H1 (cell line): ENCODE measurements around the gene AGFG2. TPM values are rescaled to one million over a fixed set of nuclear protein-coding genes. Genes with fewer than 3 reads are reported as not detected.

ENCODE experiments used
- CTCF ChIA-PET: fragments of 300-600 bp; sonication (Branson Sonifier 250); formaldehyde crosslinking; loops from one replicate; lab custom pipeline; 2021; ENCODE audit not compliant: partially characterized antibody; lab: Charles Lee
- POLR2A ChIA-PET: fragments of 300-600 bp; sonication (Branson Sonifier 250); formaldehyde crosslinking; loops from one replicate; lab custom pipeline; 2021; ENCODE audit warnings: inconsistent platforms; ENCODE audit not compliant: partially characterized antibody; lab: Charles Lee
- DNase-seq, 2 experiments: peaks; one replicate each; pipeline versions ENCODE4 v3.0.0 to v3.0.0-alpha.2; 2010 to 2022; ENCODE audit warnings: low spot score in 2 of 2, low read depth in 1 of 2, mixed read lengths in 1 of 2
- FAIRE-seq: peaks from 2 replicates; lab custom pipeline; 2011; peaks lifted over from hg19 to GRCh38; lab: Jason Lieb, UNC
- H2AFZ ChIP-seq: 2 replicates; pipeline ENCODE4 v1.8.1; 2012; ENCODE audit warnings: low read length, inconsistent platforms
- H2AK5ac ChIP-seq: 2 replicates; pipeline ENCODE4 v1.6.1; 2013; ENCODE audit warnings: low read depth, low read length
- H2BK120ac ChIP-seq: replicated peaks from 2 replicates; pipeline ENCODE3; 2013; ENCODE audit warnings: low read depth, low read length, inconsistent platforms
- H2BK12ac ChIP-seq: 2 replicates; pipeline ENCODE4 v1.6.1; 2013; ENCODE audit warnings: low read depth, low read length
- H2BK15ac ChIP-seq: 2 replicates; pipeline ENCODE4 v1.6.1; 2013; ENCODE audit warnings: low read length
- H2BK20ac ChIP-seq: 2 replicates; pipeline ENCODE4 v1.6.1; 2013; ENCODE audit warnings: low read length
- H2BK5ac ChIP-seq: 2 replicates; pipeline ENCODE4 v1.6.1; 2013; ENCODE audit warnings: low read depth, low read length
- H3K14ac ChIP-seq: 2 replicates; pipeline ENCODE4 v1.6.1; 2013; ENCODE audit warnings: inconsistent platforms; ENCODE audit not compliant: insufficient read length
- H3K18ac ChIP-seq: 2 replicates; pipeline ENCODE4 v1.6.1; 2013; ENCODE audit warnings: low read length; ENCODE audit errors: extremely low read depth
- H3K23ac ChIP-seq: 2 replicates; pipeline ENCODE4 v1.6.1; 2013; ENCODE audit warnings: inconsistent platforms; ENCODE audit not compliant: insufficient read length
- H3K23me2 ChIP-seq: 2 replicates; pipeline ENCODE4 v1.6.1; 2013; ENCODE audit warnings: low read depth, low read length
- H3K27ac ChIP-seq: 2 replicates; pipeline ENCODE4 v1.6.1; 2011; ENCODE audit warnings: low read depth, low read length, inconsistent platforms
- H3K27me3 ChIP-seq, 4 experiments: replicated peaks in 1 of 4; 1 replicate in 1 of 4; 2 replicates in 3 of 4; pipeline versions ENCODE4 v1.6.1 to v1.8.1; 2011 to 2013; ENCODE audit warnings: low read length in 3 of 4, mild to moderate bottlenecking in 3 of 4, inconsistent platforms in 2 of 4, mixed read lengths in 2 of 4, moderate library complexity in 1 of 4; ENCODE audit not compliant: control insufficient read depth in 3 of 4, insufficient read depth in 3 of 4; ENCODE audit errors: extremely low read depth in 1 of 4
- H3K36me3 ChIP-seq, 4 experiments: 2 replicates each; pipeline versions ENCODE4 v1.6.1 to v1.8.1; 2011 to 2013; ENCODE audit warnings: mild to moderate bottlenecking in 4 of 4, low read length in 3 of 4, moderate library complexity in 2 of 4, control low read depth in 1 of 4, inconsistent platforms in 1 of 4; ENCODE audit not compliant: insufficient read depth in 4 of 4, control insufficient read depth in 2 of 4
- H3K4ac ChIP-seq: replicated peaks from 2 replicates; pipeline ENCODE3; 2013; ENCODE audit warnings: low read length, low read depth, mixed read lengths, inconsistent platforms; ENCODE audit not compliant: insufficient read length
- H3K4me1 ChIP-seq, 4 experiments: replicated peaks in 1 of 4; 1 replicate in 1 of 4; 2 replicates in 3 of 4; pipeline versions ENCODE4 v1.6.1 to v1.8.1; 2011 to 2013; ENCODE audit warnings: low read length in 3 of 4, inconsistent platforms in 2 of 4, mixed read lengths in 1 of 4; ENCODE audit not compliant: insufficient read depth in 4 of 4, control insufficient read depth in 3 of 4
- H3K4me2 ChIP-seq, 2 experiments: 2 replicates each; pipeline versions ENCODE4 v1.6.1 to v1.8.1; 2011 to 2013; ENCODE audit warnings: low read depth in 2 of 2, low read length in 2 of 2, control low read depth in 1 of 2, inconsistent platforms in 1 of 2, mild to moderate bottlenecking in 1 of 2; ENCODE audit not compliant: insufficient read depth in 1 of 2
- H3K4me3 ChIP-seq, 4 experiments: fragments of 200-600, 300-600 bp in 1 of 4; sonication (generic), shearing (Covaris generic), sonication (Bioruptor Twin) in 1 of 4; 2 replicates each; pipeline versions ENCODE4 v1.5.1 to v1.8.1; 2011 to 2016; ENCODE audit warnings: low read length in 4 of 4, low read depth in 3 of 4, control low read depth in 2 of 4, inconsistent platforms in 2 of 4, mild to moderate bottlenecking in 2 of 4, mixed read lengths in 1 of 4, moderate library complexity in 1 of 4; ENCODE audit not compliant: insufficient read depth in 2 of 4; ENCODE audit errors: extremely low read depth in 1 of 4
- H3K56ac ChIP-seq: replicated peaks from 2 replicates; pipeline ENCODE3; 2013; ENCODE audit warnings: low read depth, mild to moderate bottlenecking, mixed read lengths, low read length, inconsistent platforms; ENCODE audit not compliant: insufficient read length
- H3K79me1 ChIP-seq: 2 replicates; pipeline ENCODE4 v1.6.1; 2013; ENCODE audit warnings: low read depth, low read length, control low read depth
- H3K79me2 ChIP-seq, 2 experiments: 2 replicates each; pipeline versions ENCODE4 v1.6.1 to v1.8.1; 2012 to 2013; ENCODE audit warnings: low read length in 2 of 2, mild to moderate bottlenecking in 2 of 2, inconsistent platforms in 1 of 2; ENCODE audit not compliant: insufficient read depth in 2 of 2, control insufficient read depth in 1 of 2
- H3K9ac ChIP-seq, 4 experiments: replicated peaks in 1 of 4; 1 replicate in 1 of 4; 2 replicates in 3 of 4; pipeline versions ENCODE4 v1.6.1 to v1.8.1; 2011 to 2013; ENCODE audit warnings: low read depth in 3 of 4, low read length in 3 of 4, control low read depth in 2 of 4, mild to moderate bottlenecking in 2 of 4, moderate library complexity in 2 of 4, inconsistent platforms in 1 of 4; ENCODE audit errors: extremely low read depth in 1 of 4
- H3K9me3 ChIP-seq, 2 experiments: 2 replicates each; pipeline versions ENCODE4 v1.6.1 to v1.8.1; 2012 to 2013; ENCODE audit warnings: mild to moderate bottlenecking in 2 of 2, moderate library complexity in 2 of 2, control low read depth in 1 of 2, inconsistent platforms in 1 of 2, low read depth in 1 of 2, low read length in 1 of 2, mixed read lengths in 1 of 2; ENCODE audit not compliant: insufficient read depth in 2 of 2
- H4K20me1 ChIP-seq, 2 experiments: replicated peaks in 1 of 2; 2 replicates each; pipeline versions ENCODE3 to v1.8.1; 2011 to 2013; ENCODE audit warnings: inconsistent platforms in 2 of 2, low read length in 2 of 2, mild to moderate bottlenecking in 1 of 2; ENCODE audit not compliant: insufficient read depth in 2 of 2, control insufficient read depth in 1 of 2
- H4K5ac ChIP-seq: 2 replicates; pipeline ENCODE4 v1.6.1; 2013; ENCODE audit warnings: low read length, low read depth, mixed read lengths, inconsistent platforms; ENCODE audit not compliant: insufficient read length
- H4K8ac ChIP-seq: 2 replicates; pipeline ENCODE4 v1.8.0; 2013; ENCODE audit warnings: mild to moderate bottlenecking, moderate library complexity, low read length, inconsistent platforms; ENCODE audit not compliant: insufficient read depth; ENCODE audit errors: extremely low read depth
- H4K91ac ChIP-seq: replicated peaks from 2 replicates; pipeline ENCODE3; 2013; ENCODE audit warnings: low read length, mixed read lengths, inconsistent platforms; ENCODE audit not compliant: insufficient read length
- JUN ChIP-seq: IDR thresholded peaks from 2 replicates; pipeline ENCODE4 v1.6.1; 2011; ENCODE audit warnings: low read depth, mild to moderate bottlenecking, improper control_type of control experiment, low read length
- PHF8 ChIP-seq: fragments of 200-600 bp; sonication (generic); conservative IDR thresholded peaks from 2 replicates; pipeline ENCODE4 v1.7.1; 2012; ENCODE audit warnings: low read depth, mild to moderate bottlenecking, inconsistent platforms, low read length, moderate library complexity
- WGBS, 2 experiments: shearing (Covaris generic) in 1 of 2; methylation state at CpG; one replicate each; pipeline versions ENCODE4 v1.1.6 to v1.1.7; 2013 to 2015; ENCODE audit warnings: low lambda C conversion rate in 2 of 2, mixed read lengths in 2 of 2, inconsistent platforms in 1 of 2, low coverage in 1 of 2, missing lambda C conversion rate in 1 of 2; ENCODE audit not compliant: insufficient replicate concordance in 2 of 2, insufficient coverage in 1 of 2, insufficient read length in 1 of 2; ENCODE audit errors: extremely low coverage in 1 of 2, missing lambda C conversion rate in 1 of 2; 5-methylcytosine and 5-hydroxymethylcytosine counted together
- polyA plus RNA-seq, 7 experiments: library from polyadenylated mRNA; depleted of rRNA in 3 of 7; stranded (reverse) in 5 of 7; unstranded in 2 of 7; fragments of >200 nt in 5 of 7; fragments of 200-250 nt in 2 of 7; gene quantifications; 1 replicate in 5 of 7; 2 replicates in 1 of 7; 4 replicates in 1 of 7; pipeline versions ENCODE4 v1.2.1 to v1.2.3, GENCODE V29; 2011 to 2013; ENCODE audit warnings: missing spikeins in 2 of 7, mixed read lengths in 2 of 7
- total RNA-seq: library from RNA; stranded (reverse); fragmentation: NEBNext Ultra II Directional; extraction: Animal tissue kit (Norgen Biotek cat#: 25700); gene quantifications from 2 replicates; pipeline ENCODE4 v1.2.1, GENCODE V29; 2021
- TF ChIP-seq, protein P1 (sequence below): IDR thresholded peaks from 2 replicates; pipeline ENCODE4 v1.6.1; 2011; ENCODE audit warnings: low read length, improper control_type of control experiment

AGFG2 gene
- total and polyA plus RNA-seq, 2 of the 8 experiments (the other 6 are each of a cell fraction or from before 2014, with no cell fraction given): 7.6 to 11.2 TPM

DNA sequence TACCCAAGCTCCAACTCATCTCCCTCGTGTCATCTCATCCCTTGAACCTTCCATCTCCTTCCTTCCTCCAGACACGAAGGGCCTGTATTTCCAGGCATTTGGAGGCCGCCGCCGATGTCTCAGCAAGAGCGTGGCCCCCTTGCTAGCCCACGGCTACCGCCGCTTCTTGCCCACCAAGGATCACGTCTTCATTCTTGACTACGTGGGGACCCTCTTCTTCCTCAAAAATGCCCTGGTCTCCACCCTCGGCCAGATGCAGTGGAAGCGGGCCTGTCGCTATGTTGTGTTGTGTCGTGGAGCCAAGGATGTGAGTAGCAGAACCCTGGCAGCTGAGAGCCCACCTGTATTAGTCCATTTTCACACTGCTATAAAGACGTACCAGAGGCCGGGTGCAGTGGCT lies 52.6 kb downstream of the AGFG2 start:
- H3K4me2 ChIP-seq: no peak overlapping the region
- H3K27me3 ChIP-seq: peaks cover 0 to 2% (median under 1%) of the 10 kb centered on the region in 4 experiments; a peak in 4 of 7 replicates
- H3K14ac ChIP-seq: no peak overlapping the region
- H3K79me1 ChIP-seq: no peaks in the 10 kb centered on the region
- peaks cover 0 to 4% of the 10 kb centered on the region in 2 experiments for H4K20me1 ChIP-seq
- no peak overlapping the region for H3K23ac ChIP-seq
- H3K27ac ChIP-seq: no peak overlapping the region
- H3K79me2 ChIP-seq: no peaks in the 10 kb centered on the region
- H2BK20ac ChIP-seq: no peak overlapping the region
- ChIA-PET POLR2A (interaction anchor here (0.7 to 10.0 kb wide), 7 partner anchors 6 to 120 kb away, joined by 3 to 172 read pairs (median 3); partner anchors contain the start of gene PCOLCE), CTCF (interaction anchor here (0.9 to 11.4 kb wide), 5 partner anchors 10 to 42 kb away, joined by 4 to 171 read pairs (median 14); partner anchors contain the start of genes MOSPD3 and PCOLCE)
- H3K36me3 ChIP-seq: peaks cover 0 to 6% (median 3%) of the 10 kb centered on the region in 4 experiments; a peak in 4 of 8 replicates
- H4K91ac ChIP-seq: no peak overlapping the region
- no peak overlapping the region for H3K56ac ChIP-seq
- no peak overlapping the region for H4K5ac ChIP-seq
- H2AFZ ChIP-seq: no peak overlapping the region
- no peak overlapping the region; the same call in 1 of the 2 replicates for H4K8ac ChIP-seq
- H3K23me2 ChIP-seq: peaks cover 4% of the 10 kb centered on the region
- no peak overlapping the region for H2BK120ac ChIP-seq
- H2BK12ac ChIP-seq: no peak overlapping the region
- H3K4me3 ChIP-seq: no peak overlapping the region
- H3K9ac ChIP-seq: no peak overlapping the region
- H3K18ac ChIP-seq: no peak overlapping the region
- no peak overlapping the region for H3K4ac ChIP-seq
- 90% methylated on average over 17 of the region's 17 CpGs; no CpG with 5 or more reads in 1 of the 2 experiments for WGBS, 2 experiments
- DNase-seq: no peak
- H2AK5ac ChIP-seq: no peak overlapping the region
- peaks cover 0 to 13% (median 6%) of the 10 kb centered on the region in 4 experiments; a peak in 5 of 7 replicates for H3K4me1 ChIP-seq
- FAIRE-seq: no peak
- H3K9me3 ChIP-seq: no peaks in the 10 kb centered on the region
- H2BK5ac ChIP-seq: no peak overlapping the region
- H2BK15ac ChIP-seq: no peak overlapping the region
- TF ChIP-seq JUN: no peak
- TF ChIP-seq PHF8: no peak
- TF ChIP-seq, protein P1, sequence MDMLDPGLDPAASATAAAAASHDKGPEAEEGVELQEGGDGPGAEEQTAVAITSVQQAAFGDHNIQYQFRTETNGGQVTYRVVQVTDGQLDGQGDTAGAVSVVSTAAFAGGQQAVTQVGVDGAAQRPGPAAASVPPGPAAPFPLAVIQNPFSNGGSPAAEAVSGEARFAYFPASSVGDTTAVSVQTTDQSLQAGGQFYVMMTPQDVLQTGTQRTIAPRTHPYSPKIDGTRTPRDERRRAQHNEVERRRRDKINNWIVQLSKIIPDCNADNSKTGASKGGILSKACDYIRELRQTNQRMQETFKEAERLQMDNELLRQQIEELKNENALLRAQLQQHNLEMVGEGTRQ: no peak
